Measurements from ENCODE around the gene DAD1.
"Not testable (repeated sequence)": the region's sequence is repeated elsewhere in the genome, so short reads cannot be mapped to it uniquely, and the experiment has no call there.

DAD1 gene

DNA sequence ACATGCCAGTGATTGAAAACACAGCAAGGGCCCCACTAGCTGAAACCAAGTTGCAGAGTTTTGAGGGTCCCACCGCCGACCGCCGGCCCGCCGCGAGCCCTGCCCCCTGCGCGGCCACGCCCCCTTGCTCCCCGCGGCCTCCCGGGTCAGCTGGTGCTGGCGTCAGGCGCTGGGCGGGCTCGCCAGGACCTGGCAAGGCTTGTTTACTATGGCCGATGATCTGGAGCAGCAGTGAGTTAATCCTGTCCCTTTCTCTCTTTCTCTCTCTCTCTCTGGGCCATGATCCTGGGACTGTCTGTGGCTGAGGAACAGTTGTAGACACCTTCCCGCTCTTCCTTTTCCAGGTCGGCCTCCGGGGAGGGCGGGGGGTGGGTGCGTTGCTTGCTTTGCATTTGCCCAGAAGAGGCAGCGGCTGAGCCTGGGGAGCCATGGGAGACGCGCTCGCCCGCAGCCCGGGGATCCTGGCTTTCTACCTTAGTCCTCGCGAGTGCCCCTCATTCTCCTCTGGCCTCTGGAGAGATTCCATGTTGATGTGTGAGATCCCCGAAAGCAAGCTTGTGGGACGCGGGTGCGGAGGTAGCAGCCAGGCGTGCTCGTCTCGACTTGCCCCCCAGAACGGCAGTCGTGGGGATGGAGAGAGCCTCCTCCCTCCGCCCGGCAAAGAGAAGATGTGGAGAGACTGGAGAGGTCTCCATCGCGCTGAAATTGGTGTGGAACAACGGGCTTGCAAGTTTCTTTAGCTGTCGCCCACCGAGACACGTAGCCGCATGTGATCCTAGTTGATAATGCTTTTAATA is 9.3 kb upstream of the DAD1 start, which contains the start of gene ABHD4:
TSS of gene ABHD4 (plus strand) at position 202 of the 797 bp plus-strand sequence. CDS start at position 209, 7 bp downstream.
- DNase-seq: peak; percentile 12

DNA sequence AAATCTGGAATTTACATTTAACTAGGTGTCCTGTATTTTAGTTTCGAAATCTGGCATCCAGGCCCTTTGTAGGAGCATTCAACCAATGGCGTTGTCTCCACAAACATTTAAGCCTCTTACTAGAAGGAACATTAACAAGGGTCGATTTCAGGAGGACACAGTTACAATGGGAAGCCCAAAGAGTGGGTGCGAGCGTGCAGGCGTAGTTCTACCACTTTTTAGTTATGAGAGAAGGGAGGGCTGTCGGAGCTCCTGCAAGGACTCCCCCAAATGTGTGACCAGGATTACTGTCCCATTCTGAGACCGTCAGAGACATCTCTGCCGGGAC is 8.7 kb upstream of the DAD1 start:
- no peak for DNase-seq

DNA sequence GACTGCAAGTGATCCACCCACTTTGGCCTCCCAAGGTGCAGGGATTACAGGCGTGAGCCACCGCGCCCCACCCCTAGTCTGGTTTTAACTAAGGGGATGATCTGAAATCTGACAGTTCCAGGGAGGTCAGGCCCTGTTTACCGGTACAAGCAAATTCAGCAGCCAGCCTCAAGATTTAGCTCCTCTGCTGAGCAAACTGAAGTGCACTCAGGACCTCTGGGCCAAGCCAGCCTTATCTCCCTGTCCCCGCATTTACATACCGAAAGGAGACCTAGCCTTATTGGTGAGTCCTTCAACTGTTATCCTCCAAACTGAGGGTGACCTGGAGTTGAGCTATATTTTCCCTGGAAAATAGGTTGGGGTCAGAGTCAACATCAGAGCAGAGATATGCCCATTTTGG is 8.2 kb upstream of the DAD1 start:
- no peak for DNase-seq

DNA sequence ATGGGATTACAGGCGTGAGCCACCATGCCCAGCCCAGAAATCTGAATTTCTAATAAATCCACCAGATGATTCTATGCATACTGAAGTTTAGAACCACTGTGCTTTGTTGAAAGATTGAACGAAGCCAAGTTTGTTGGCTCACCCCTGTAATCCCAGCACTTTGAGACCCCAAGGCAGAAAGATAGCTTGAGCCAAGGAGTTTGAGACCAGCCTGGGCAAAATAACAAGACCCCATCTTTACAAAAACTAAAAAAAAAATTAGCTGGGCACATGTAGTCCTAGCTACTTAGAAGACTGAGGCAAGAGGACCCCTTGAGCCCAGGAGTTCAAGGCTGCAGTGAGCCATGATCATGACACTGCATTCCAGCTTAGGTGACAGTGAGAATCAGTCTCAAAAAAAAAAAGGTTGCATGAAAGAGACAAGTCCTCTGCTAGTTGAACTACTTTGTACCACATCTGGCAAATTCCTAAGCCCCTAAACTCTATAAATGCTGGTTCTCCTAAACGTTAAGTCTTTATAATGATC is 7.4 kb upstream of the DAD1 start:
- DNase-seq: no peak

DNA sequence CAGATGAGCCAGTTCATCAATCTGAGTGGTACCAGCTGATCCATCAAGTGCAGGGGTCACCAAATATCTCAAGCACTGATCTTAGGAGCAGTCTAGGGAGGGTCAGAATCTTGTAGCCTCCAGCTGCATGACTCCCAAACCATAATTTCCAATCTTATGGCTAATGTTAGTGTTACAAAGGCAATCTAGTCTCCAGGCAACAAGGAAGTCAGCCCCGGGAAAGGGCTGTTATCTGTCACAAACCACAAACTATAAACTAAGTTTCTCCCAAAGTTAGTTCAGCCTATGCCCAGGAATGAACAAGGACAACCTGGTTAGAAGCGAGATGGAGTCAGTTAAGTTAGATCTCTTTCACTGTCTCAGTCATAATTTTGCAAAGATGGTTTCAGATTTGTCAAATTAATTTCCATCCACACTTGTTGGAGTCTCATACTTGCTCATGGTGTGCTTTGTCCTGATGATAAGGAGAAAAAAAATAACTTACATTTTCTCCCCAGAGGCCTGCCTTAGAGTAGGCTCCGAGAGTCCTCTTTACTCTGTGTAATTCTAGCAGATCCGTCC is 5.2 kb upstream of the DAD1 start:
- no peak for DNase-seq

DNA sequence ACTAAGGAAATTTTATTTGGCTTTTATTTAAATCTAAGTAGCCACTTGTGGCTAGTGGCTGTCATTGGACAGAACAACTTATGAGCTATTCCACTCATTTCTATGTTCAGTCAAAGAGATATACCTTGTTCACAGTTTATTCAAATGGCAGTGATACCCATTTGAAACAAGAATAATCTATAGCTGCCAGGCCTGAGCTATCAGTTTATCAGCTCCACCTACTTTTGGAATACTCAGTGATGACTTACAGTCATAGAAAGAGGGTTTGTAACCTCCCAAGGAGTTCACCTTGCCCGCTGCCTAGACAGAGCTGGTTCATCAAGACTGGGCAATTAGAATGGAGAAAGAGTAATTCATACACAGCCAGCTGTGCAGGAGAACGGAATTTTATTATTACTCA is 4.6 kb upstream of the DAD1 start:
- no peak for DNase-seq

DNA sequence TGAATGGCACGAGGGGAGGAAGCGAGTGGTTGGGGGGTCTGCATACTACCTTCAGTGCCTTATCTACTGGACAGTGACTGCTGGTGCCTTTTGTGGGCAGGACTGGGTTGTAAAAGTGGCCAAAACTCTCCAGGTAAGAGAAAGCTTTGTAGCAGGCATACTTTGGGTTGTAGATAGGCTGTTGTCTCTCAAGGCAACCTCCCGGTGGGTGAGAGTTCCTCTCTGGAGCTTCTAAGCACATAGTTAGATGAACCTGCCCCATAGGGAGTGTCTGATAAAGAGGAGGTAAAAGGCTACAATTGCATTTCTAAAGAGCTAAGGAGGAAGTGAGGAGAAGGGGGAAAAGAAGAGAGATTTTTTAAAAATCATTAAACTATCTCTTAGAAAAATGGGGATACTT is 4.2 kb upstream of the DAD1 start:
- DNase-seq: no peak

DNA sequence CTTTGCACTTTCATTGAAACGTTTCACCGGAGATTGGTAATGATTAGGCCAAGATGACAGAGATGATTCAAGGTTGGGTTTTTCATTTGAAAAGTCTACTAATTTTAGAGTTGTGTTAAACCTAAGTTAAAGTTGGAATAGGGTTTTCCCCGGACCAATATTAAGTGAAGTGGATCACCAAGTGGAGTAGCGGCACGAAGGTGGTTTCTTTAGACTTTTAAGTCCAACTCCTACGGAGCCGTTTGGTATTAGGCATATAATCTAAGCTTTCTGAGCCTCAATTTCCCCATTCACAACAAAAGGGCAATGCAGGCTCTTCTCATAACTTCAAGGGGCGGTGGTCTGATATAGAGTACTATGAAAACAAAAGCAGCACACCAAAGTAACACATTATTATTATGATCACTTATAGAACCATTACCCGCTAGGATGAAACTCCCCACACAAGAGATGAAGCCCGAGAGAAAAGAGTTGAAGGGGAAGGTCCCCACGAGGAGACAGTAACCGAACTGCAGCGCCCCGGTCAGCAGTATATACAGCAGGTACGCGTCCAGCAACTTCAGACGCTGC is 413 bp downstream of the DAD1 start:
- no peak for DNase-seq

DNA sequence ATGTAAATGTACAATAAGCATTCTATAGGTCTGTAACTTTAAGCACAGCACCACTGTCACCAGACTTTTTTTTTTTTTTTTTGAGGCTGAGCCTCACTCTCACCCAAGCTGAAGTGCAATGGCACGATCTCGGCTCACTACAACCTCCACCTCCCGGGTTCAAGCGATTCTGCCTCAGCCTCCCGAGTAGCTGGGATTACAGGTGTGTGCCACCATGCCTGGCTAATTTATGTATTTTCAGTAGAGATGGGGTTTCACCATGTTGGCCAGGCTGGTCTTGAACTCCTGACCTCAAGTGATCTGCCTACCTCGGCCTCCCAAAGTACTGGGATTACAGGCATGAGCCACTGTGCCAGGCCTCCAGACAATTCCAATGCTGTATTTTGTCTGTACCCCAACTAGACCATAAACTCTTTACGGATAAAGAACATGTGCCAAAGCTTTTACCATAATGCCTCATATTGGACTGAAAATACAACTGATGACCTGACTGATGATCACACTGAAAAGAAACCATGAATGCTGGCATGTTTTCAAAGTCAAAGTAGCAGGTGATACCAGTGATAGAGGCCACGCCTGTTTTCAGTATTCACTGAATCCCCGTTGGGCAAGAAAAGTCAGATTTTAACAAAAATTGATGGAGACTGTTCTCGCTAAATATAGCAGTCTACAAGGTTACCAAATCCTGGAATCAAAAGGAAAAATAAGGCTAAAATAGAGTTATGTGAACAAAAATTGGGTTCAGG is 1.2 kb downstream of the DAD1 start:
- not testable (repeated sequence) for DNase-seq

DNA sequence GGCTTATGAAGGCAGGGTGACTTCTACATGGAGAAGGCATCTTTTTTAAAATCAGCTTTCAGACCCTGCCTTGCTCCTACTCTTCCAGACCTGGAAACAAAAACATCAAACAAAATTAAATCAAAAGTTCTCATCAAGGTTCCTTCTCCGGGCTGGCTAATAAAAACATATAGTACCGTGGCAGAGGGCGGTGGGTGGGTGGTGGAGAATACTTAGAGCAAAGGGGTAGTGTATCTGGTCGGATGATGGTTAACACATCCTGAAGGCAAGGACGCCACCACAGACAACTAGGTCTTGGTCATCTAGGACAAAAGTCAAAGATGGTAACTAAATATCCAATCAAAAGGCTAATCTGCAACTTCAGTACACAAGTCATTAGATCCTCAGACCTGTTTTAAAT is 1.8 kb downstream of the DAD1 start:
- DNase-seq: no peak

DNA sequence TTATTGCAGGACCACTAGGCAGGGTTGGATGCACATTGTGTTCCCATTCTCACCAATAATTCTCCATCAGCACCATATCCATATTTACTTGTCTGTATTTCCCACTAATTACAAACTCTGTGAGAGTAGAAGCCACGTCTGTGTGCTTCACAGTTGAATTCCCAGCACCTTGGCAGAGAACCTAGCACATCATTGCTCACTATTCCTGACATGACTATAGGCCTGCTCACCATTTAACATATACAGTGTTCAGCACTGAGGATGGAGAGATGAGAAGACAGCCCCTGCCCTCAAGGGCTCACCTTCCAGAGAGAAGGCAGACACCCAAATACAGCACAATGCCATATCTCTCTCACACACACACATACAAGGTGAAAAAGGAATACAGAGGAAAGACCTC is 5.0 kb downstream of the DAD1 start:
- no peak for DNase-seq

DNA sequence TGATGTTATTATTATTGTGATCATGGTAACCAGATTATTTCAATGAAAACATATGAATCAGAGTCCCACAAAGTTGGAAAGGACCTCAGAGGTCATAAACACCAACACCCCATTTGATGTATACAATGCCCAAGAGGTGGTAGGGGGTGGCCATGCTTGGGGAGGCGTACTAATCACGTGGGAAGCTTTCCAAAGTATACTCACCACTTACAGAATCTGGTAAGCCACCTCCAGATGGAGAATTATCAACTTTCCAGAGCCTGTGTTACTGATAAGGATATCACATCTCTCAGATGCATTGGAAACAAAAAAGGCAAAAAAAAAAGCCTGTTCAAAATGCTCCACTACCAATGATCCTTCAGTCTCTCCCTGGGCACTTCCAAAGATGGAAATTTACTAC is 8.4 kb downstream of the DAD1 start:
- no peak for DNase-seq

DNA sequence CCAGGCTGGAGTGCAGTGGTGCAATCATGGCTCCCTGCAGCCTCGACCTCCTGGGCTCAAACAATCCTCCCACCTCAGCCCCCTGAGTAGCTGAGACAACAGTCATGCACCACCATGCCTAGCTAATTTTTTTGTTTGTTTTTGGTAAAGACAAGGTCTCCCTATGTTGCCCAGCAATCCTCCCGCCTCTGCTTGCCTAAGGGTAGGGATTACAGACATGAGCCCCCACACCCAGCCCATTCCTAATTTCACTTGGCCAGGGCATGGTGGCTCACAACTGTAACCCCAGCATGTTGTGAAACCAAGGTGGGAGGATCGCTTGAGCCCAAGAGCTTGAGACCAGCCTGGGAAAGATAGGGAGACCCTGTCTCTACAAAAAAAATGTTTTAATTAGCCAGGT is 9.1 kb downstream of the DAD1 start:
- no peak for DNase-seq

DNA sequence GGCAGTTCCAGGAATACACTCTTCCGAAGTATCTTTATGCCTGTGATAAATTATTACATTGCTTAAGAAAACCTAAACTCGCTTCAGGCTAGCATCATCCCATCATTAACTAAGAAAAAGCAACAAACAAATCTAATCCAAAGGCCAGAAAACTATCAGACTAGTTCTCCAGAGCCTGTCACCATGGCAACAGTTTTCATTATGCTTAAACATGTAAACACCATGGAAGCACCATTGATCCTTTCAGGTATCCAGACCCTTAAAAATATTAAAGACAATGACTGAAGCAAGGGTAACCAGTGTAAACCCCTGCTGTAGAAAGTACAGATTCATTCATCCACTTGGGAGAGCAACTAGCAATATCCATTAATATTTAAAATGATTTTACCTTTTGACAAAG is 9.8 kb downstream of the DAD1 start:
- no peak for DNase-seq

DNA sequence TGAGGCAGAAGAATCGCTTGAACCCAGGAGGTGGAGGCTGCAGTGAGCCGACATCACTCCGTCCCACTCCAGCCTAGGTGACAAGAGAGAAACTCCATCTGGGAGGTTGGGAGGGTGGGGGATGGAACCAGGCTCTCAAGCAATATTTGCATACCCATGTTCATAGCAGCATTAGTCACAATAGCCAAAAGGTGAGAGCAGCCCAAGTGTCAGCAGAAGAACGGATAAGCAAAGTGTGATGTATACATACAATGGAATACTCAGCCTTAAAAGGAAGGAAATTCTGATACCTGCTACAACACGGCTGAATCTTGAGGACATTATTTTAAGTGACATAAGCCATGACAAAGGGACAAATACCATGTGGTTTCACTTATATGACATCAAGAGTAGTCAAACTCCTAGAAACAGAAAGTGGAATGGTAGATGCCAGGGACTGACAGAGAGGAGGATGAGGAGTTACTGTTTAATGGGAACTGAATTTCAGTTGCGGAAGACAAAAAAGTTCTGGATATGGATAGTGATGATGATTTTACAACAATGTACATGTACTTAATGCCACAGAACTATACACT is 11.6 kb downstream of the DAD1 start:
- DNase-seq: no peak

DNA sequence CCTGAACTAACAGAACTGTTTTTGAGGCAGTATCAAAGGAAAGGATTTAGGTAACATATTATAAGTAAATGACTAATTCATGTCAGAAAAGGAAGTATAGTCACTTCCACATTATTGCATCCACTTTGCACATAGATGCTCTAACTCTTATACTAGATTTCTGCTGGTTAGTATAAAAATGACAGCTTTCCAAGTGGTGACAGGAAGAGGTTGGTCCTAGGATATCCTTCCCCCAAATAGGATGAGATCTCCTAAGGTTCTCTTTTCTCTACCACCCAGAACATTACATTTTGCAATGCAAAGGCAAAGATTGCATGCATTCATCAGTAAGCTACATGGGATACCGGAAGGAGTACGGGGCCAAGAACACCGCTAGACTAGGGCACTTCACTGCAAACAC is 15.2 kb downstream of the DAD1 start:
- DNase-seq: no peak

DNA sequence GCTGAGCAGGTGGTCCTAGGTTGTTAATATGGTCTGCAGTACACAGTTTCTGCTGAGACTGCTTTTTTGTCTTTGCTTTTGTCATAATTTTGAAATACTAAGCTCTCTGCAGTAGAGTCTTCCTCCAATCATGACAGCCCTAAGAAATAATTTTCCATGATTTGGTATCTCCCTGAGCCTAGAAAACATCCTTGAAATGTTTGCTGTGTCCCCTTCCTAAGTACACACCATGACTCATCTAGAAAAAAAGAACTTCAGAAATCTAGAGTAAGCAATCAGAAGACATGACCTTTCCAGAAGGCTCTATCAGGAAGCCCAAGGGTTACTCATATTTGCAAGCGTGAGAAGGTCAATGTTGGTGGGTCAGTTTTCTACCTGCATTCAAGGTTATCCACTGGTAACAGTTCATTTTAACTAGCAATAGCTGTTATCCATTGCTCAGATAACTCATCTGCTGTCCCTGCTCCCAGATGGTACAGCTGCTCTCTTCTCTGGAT is 16.4 kb downstream of the DAD1 start:
- peak; percentile 32 for DNase-seq

DNA sequence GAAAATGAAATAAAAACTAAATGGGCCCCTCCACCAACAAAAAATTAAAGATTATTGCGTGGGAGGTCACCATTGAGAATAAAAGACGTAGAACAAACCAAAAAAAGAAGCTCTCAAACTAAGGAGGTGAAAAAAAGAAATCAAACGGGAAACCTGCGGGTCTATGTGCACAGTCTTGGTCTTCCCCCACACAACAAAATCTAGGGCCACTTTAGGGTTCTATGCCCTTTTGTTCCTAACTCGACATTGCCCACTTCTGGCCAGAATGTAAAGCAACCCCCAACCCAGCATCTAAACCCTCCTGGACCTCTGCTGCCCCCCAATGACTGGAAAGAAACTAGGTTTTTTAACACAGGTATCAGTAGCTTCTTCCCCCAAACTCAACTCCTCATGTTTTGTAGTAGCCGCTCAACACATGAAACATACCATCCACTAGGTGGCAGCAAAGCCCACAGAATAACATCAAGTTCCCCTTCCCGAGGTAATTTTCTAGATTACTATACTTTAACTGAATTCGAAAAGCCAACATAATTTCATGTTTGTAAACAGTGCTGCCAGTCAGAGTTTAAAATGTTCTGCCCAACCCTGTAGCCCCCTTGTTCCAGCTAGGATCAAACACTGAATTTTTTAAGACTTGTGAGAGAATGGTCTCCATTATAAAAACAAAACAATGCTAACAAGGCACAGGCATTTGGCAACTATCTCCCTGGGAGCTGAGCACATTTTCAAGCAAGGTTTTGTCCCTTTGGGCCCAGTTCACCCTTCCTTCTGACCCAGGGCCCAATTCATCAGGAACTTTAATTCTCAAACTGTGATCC is 18.7 kb downstream of the DAD1 start:
- peak; percentile 35 for DNase-seq

DNA sequence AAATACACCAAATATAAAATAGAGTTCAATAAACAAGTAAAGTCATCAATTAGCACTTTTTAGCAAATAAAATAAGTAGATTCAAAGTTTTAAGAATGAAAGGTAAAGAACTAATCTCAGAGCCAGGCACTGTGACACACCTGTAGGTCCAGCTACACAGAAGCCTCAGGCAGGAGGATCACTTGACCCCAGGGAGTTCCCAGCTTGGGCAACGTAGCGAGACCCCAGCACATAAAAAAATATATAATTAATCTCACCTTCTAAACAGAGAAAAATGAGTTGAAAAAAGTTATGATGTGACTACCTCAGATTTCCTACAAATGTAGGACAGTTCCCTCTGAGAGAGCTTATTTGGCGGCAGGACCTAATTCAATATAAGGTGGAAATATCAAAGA is 19.3 kb downstream of the DAD1 start:
- DNase-seq: no peak

DNA sequence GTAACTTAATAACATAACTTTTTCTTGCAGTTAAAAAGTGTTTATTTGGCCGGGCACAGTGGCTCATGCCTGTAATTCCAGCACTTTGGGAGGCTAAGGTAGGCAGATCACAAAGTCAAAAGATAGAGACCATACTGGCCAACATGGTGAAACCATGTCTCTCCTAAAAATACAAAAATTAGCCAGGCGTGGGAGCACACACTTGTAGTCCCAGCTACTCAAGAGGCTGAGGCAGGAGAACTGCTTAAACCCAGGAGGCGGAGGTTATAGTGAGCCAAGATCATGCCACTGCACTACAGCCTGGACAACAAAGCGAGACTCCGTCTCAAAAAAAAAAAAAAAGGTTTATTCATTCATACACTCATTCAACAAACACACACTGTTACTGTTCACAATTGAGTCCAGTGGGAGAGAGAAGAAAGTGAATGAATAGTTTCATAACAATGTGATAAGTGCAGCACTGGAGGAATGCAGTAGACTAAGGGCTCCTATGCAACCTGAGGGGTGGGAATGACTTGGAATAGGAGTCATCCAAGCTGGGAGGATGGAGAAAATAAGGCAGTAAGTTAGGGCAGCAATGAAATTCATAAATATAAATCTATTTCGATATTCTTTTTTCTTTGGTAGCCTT is 19.8 kb downstream of the DAD1 start:
- DNase-seq: no peak

DNA sequence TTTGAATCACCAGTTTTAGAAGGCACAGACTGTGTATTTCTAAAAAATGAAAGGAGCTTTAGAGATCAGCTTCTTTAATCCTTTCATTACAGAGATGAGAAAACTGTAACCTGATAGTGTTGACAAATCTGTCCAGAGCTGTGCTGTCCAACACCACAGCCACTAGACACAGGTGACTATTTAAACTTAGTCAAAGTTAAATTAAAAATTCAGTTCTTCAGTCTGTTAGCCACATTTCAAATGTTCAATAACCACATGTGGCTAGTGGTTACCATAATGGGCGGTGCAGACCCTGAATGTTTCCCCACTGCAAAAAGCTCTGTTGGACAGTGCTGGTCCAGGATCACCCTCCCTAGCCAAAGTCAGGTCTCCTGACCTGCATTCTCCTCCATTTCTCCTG is 21.6 kb downstream of the DAD1 start:
- DNase-seq: no peak

DNA sequence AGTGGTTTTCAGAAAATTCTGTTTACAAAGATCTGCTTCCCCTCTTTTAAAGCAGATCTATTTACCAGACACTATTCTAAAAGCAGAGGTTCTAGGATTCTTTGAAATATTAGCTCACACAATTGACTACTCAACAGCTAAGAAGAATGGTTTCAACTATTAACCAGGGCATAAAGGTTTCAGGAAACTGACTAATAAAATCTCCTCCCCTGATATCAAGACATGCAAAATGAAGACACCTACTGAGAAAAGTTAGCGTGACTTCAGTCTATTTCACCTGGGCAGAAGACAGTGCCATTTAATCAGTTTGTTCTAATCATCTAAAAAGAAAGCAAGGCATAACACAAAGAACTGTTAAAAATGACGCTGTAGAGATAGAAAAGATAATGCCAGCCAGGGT is 22.2 kb downstream of the DAD1 start:
- DNase-seq: no peak
